IPS-15b (cell line): ENCODE data around the gene LRRK1.

ENCODE experiments used
- H3K27me3 ChIP-seq: one replicate; pipeline ENCODE4 v1.6.1; 2013; ENCODE audit warnings: low read length; ENCODE audit not compliant: control insufficient read depth, insufficient read depth
- H3K36me3 ChIP-seq: one replicate; pipeline ENCODE4 v1.6.1; 2013; ENCODE audit warnings: low read length; ENCODE audit not compliant: control insufficient read depth, insufficient read depth
- H3K4me1 ChIP-seq: one replicate; pipeline ENCODE4 v1.6.1; 2013; ENCODE audit warnings: mild to moderate bottlenecking, low read length; ENCODE audit not compliant: control insufficient read depth, insufficient read depth
- H3K4me3 ChIP-seq: one replicate; pipeline ENCODE4 v1.5.1; 2013; ENCODE audit warnings: low read depth, low read length
- H3K9ac ChIP-seq: one replicate; pipeline ENCODE4 v1.6.1; 2013; ENCODE audit warnings: low read depth, mild to moderate bottlenecking, low read length
- H3K9me3 ChIP-seq: one replicate; pipeline ENCODE4 v1.6.1; 2013; ENCODE audit warnings: mild to moderate bottlenecking, low read length; ENCODE audit not compliant: control insufficient read depth, insufficient read depth

The LRRK1 gene

DNA sequence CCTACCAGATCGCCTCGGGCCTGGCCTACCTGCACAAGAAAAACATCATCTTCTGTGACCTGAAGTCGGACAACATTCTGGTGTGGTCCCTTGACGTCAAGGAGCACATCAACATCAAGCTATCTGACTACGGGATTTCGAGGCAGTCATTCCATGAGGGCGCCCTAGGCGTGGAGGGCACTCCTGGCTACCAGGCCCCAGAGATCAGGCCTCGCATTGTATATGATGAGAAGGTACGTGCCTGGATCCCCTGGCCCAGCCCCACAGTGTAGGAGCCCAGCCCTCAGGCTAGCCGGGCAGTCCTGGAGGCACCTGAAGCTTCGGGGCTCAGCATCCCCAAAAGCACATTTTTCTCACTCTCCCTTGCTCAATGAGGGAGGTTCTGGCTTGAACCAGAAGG lies 135.8 kb downstream of the LRRK1 start:
- H3K9me3 ChIP-seq, result no peaks in the 10 kb centered on the region
- no peak overlapping the region for H3K9ac ChIP-seq
- no peaks in the 10 kb centered on the region for H3K4me1 ChIP-seq
- peaks cover 13% of the 10 kb centered on the region for H3K36me3 ChIP-seq
- no peak overlapping the region for H3K4me3 ChIP-seq
- no peaks in the 10 kb centered on the region for H3K27me3 ChIP-seq

DNA sequence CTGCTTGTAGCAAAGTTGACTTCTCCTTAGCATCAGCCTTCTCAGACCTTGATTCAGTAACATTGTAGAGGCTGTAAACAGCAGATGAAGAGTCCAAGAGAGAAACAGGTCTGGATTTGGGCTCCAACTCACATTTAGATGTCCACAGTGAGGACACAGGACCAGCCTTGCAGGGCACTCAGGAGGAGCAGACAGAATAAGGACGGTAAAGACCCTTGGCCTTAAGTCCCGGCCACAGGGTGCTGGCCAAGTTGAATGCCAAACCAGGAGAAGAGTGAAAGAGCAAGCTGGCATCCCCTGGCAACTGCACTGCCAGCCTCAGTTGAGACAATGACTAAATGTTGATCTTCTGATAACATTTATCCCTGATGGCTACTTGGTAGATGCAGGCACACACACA lies 136.3 kb downstream of the LRRK1 start:
- H3K4me1 ChIP-seq, result no peaks in the 10 kb centered on the region
- H3K9me3 ChIP-seq, result no peaks in the 10 kb centered on the region
- H3K36me3 ChIP-seq, result peaks cover 14% of the 10 kb centered on the region
- H3K9ac ChIP-seq, result no peak overlapping the region
- H3K27me3 ChIP-seq, result no peaks in the 10 kb centered on the region
- no peak overlapping the region for H3K4me3 ChIP-seq

DNA sequence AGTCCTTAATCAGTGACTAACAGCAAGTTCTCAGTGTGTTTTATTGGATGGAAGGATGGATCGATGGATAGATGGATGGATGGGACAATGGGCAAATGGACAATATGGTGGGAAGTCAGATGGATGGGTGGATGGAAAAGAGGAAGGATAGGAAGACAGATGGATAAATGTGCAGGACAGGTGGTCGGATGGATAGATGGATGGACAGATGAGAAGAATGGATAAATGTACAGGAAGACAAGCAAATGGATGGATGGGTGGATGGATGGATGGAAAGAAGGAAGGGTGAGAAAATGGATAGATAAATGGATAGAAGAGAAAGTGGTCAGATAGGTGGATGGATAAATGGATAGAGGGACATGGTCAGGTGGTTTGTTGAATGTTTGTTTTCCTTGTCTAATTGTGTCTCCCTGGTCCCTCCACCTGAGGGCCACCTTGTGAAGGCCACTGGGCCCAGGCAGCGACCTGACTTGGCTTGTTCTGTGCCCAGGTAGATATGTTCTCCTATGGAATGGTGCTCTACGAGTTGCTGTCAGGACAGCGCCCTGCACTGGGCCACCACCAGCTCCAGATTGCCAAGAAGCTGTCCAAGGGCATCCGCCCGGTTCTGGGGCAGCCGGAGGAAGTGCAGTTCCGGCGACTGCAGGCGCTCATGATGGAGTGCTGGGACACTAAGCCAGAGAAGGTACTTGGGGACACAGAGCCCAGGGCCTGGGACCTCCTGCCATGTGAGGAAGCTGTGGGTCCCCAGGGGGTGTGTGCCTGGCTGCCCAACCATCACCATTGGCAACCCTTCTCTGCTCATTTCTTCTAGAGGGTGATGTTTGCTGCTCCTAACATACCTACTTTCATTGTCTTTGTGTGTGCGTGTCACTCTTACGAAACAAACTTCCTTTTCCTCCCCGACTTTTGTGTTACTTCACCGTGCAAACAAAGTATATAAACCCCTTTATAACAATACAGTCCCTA lies 137.5 kb downstream of the LRRK1 start:
- Histone ChIP-seq H3K36me3 (peaks cover 14% of the 10 kb centered on the region), H3K4me3 (no peak overlapping the region), H3K27me3 (no peaks in the 10 kb centered on the region), H3K9me3 (no peaks in the 10 kb centered on the region), H3K4me1 (no peaks in the 10 kb centered on the region), H3K9ac (no peak overlapping the region)

DNA sequence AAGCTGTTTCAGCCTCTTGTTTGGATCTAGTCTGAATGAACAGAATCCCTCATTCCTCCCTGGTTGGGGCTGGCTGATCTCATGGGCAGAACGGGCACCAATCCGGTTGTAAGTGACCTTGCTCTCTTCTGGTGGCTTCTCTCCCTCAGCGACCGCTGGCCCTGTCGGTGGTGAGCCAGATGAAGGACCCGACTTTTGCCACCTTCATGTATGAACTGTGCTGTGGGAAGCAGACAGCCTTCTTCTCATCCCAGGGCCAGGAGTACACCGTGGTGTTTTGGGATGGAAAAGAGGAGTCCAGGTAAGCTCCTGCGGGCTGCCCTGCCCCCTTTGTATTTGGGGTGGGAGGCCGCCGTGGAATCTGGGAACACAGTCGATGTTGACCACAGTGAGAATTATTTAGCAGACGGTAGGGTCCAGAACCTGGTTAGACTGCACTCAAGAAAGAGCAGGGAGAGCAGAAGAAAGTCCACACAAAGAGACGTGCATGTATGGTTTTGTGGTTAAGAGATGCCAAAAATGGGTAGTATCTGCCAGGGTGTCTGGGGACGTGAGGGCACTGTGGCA lies 138.8 kb downstream of the LRRK1 start:
- H3K27me3 ChIP-seq, result no peaks in the 10 kb centered on the region
- no peak overlapping the region for H3K4me3 ChIP-seq
- H3K9me3 ChIP-seq, result no peaks in the 10 kb centered on the region
- H3K36me3 ChIP-seq, result peaks cover 12% of the 10 kb centered on the region
- H3K4me1 ChIP-seq, result peaks cover 8% of the 10 kb centered on the region
- H3K9ac ChIP-seq, result no peak overlapping the region

DNA sequence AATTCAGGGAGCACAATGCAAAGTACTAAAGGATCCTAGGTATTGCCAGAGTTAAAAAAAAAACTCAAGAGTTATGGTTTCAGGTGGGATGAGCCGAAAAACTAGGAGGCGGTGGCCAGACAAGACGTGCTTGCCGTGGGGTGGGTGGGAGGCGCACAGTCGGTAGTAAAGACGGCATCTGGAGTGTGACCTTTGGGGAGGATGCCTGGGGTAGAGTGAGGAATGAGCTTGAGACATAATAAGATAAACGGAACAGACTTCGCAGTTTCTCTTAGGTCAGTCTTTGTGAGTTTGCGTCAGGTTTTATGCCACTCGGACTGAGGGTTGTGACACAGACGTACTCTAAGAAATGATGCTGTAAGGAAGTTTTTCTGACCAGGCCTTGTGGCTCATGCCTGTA lies 139.6 kb downstream of the LRRK1 start:
- Histone ChIP-seq H3K27me3 (no peaks in the 10 kb centered on the region), H3K9ac (no peak overlapping the region), H3K4me1 (peaks cover 9% of the 10 kb centered on the region), H3K4me3 (no peak overlapping the region), H3K9me3 (no peaks in the 10 kb centered on the region), H3K36me3 (peaks cover 6% of the 10 kb centered on the region)

DNA sequence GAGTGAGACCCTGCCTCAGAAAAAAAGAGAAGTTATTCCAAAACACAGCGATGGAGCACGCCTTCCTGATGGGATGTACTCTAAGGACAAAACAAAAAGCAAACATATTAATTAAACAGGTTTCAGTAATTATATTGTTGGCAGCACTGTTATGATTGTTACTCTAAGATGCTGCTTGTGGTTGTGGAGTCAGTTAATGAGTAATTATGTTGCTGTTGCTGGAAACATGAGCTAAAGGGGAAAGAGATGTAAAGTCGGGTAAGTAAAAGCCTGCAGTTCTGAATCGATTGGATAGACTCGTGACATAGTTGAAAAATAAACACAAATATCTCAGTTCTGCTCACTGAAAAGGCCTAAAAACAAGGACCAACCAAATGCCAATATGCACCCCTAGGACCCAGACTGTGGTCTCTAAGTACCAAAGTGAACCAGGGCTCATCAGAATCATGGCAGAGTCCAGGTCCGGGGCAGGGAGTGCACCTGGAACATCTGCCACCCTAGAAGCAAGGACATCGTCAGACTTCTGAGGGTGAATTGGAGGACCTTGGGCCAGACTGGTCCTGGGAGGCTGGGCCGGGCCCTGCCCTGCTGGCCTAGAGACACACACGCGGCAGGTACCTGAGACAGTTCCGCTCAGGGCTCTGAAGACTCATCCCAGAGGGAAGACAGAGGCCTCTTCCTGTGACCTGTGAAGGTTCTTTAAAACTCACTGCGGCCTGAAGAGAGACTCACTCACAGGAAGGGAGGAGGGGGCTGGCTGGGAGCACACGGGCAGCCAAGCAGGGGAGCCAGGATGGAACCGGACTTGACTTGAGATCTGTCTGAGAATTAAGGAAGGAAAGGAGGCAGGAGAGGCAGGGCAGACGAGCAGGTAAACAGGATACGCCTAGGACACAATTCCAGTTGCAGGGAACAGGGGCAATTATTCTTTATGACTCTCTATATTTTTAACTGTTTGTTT lies 140.5 kb downstream of the LRRK1 start:
- Histone ChIP-seq H3K9ac (no peak overlapping the region), H3K27me3 (no peaks in the 10 kb centered on the region), H3K4me1 (peaks cover 9% of the 10 kb centered on the region), H3K4me3 (no peak overlapping the region), H3K9me3 (no peaks in the 10 kb centered on the region), H3K36me3 (peaks cover 6% of the 10 kb centered on the region)

DNA sequence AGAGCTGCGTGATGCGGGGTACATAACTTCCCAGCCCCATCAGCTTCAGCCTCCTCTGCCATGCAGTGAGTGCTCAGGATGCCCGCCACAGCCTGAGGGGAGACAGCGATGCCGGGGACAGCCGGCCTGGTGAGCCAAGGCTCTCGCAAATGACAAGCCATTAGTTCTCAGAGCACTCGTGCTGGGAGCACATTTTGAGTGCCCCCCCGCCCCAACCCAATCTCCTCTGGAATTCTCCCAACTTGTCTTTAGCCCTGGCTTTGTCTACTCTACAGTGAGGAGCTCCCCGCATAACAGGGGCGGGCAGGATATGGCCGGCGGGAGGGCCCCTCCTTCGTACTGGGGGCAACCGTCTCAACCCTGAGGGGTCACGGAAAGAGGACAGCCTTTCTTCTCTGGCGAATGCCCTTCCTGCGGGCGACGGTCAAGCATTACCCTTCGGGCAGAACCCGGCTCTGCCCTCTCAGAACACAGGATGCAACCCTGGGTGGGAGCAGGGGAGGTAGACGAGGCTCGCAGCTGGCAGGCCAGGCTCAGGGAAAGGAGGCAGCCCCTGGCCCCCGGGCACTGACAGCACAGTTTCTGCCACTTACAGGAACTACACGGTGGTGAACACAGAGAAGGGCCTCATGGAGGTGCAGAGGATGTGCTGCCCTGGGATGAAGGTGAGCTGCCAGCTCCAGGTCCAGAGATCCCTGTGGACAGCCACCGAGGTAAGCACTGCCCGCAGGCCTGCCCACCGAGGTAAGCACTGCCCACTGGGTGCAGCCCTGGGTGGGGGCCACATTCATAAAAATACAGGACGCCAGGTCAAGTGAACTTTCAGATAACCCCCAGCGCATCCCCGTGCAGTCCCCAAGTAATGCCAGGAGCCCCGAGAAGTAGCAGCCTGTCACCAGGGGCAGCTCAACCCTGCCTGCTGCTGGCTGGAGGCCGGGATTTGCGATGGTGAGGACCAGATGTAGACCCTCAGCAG lies 141.7 kb downstream of the LRRK1 start:
- Histone ChIP-seq H3K27me3 (no peaks in the 10 kb centered on the region), H3K4me1 (peaks cover 9% of the 10 kb centered on the region), H3K36me3 (peaks cover 6% of the 10 kb centered on the region), H3K9ac (no peak overlapping the region), H3K4me3 (no peak overlapping the region), H3K9me3 (no peaks in the 10 kb centered on the region)

DNA sequence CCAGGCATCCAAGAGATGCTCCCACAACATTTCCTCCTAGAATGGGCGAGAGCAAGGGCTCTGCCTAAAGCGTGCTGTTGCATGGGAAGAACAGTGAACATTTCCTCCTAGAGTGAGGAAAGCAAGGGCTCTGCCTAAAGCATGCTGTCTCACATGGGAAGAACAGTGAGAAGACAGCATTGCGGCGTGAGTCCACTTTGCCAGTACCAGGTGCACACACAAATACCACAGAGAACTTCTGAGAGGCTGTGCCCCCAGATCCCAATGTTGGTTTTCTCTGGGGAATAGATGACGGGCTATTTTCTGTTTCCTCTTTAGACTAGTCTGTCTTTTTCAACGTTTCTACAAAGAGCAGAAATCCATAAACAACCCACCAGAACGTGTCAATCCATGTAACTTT lies 142.9 kb downstream of the LRRK1 start:
- H3K9ac ChIP-seq, result no peak overlapping the region
- H3K4me1 ChIP-seq, result peaks cover 9% of the 10 kb centered on the region
- peaks cover 4% of the 10 kb centered on the region for H3K36me3 ChIP-seq
- no peaks in the 10 kb centered on the region for H3K9me3 ChIP-seq
- H3K4me3 ChIP-seq, result no peak overlapping the region
- no peaks in the 10 kb centered on the region for H3K27me3 ChIP-seq

DNA sequence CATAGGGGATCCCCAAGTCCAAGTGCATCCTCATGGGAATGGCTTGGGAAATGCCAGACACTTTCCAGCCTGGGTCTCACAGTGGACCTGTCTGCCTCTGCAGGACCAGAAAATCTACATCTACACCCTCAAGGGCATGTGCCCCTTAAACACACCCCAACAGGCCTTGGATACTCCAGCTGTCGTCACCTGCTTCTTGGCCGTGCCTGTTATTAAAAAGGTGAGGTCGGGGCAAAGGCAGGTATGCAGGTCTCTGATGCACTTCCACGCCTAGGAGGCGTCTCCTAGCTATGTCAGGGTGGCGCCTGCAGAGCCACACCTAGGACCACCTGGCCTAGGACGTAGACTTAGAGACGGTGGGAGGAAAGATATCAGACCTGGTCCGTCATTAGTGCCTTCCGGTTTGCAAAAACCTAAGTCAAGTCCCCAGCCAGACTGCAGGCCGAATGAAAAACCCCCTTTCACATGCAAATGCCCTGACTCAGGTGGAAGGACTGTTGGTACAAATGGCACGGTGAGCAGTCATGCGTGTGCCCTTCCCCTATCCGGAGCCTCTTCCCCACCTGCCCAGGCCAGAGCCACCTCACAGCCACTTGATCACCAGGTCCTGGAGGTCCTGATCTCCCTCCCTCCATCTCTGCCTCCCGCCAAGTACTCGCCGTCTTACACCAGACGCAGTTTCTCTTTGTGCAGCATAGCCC lies 143.5 kb downstream of the LRRK1 start:
- no peak overlapping the region for H3K4me3 ChIP-seq
- H3K36me3 ChIP-seq, result peaks cover 4% of the 10 kb centered on the region
- H3K27me3 ChIP-seq, result no peaks in the 10 kb centered on the region
- H3K9ac ChIP-seq, result no peak overlapping the region
- H3K4me1 ChIP-seq, result peaks cover 12% of the 10 kb centered on the region
- no peaks in the 10 kb centered on the region for H3K9me3 ChIP-seq

DNA sequence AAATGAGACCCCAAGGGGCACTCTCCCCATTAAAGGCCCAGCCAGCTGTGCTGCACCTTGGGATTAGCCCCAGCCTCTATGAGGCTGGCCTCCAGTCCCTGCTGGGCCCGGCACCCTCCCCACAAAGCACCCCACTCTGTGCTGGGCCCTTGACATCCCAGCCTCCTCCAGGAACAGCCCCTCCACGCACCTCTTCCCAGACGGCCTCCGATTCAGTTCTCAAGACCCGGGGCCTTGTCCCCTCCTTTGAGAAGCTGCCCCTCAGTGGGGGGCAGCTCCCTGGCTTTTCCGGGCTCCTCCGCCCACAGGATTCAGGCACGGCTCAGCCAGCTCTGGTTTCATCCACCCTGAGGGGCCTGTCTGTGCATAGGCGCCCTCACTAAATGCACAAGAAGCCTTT lies 144.1 kb downstream of the LRRK1 start:
- H3K36me3 ChIP-seq, result peaks cover 4% of the 10 kb centered on the region
- H3K4me1 ChIP-seq, result peaks cover 18% of the 10 kb centered on the region
- no peak overlapping the region for H3K9ac ChIP-seq
- no peaks in the 10 kb centered on the region for H3K9me3 ChIP-seq
- H3K4me3 ChIP-seq, result no peak overlapping the region
- no peaks in the 10 kb centered on the region for H3K27me3 ChIP-seq
